ENCODE data around the gene CCDC183. TPM values are rescaled to one million over a fixed set of nuclear protein-coding genes. Genes with fewer than 3 reads are reported as not detected.

Gene CCDC183
- total RNA-seq, 2 experiments from 2014 or later: 0.88 to 1.3 TPM

DNA sequence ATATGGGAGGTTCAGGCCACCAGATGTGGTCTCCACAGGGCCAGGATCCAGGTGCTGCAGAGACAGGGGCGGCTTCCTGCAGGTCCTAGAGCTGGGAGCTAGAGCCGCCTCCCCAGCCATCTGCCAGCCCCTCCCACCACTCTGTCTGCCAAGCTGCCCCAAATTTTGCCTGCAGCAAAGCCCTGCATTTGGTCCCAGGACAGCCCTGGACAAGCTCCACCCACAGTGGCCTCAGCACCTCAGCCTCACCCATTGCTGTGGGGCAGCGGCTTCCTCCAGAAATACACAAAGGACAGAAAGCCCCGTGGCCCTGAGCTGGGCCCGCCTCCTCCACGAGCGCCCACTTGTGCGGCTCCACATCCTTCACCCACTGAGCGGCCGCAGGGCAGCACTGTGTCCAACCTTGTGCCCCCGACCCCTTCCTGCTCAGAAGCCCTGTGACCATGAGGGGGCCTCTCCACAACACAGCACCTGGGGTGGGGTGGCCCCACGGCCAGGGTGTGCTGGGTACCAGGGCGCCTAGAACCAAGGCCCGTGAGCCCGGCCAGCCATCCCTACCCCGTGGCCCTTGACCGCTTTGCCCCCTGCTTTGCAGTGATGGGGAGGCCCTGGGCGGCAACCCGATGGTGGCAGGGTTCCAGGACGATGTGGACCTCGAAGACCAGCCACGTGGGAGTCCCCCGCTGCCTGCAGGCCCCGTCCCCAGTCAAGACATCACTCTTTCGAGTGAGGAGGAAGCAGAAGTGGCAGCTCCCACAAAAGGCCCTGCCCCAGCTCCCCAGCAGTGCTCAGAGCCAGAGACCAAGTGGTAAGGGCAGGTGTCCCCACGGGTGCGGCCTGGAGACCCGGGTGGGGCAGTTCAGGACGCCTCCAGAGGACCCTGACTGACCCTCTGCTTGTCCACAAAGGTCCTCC lies 42.4 kb downstream of the CCDC183 start:
- intact Hi-C loops (cut with micrococcal nuclease; ENCODE audit: unreplicated experiment): no loop called here
- Histone ChIP-seq H3K4me3 (ENCODE audit: low read depth, low read length, poor library complexity, severe bottlenecking) (no peak overlapping the region), H3K4me2 (ENCODE audit: low read length) (no peak overlapping the region), H3K9me2 (ENCODE audit: insufficient read depth, low read length) (no peaks in the 10 kb centered on the region), H3K27ac (ENCODE audit: low read depth, low read length, poor library complexity, severe bottlenecking) (no peak overlapping the region), H4K20me1 (ENCODE audit: insufficient read depth, low read length) (no peaks in the 10 kb centered on the region), H3K4me1 (ENCODE audit: insufficient read depth, low read length, poor library complexity, severe bottlenecking) (peaks cover 17% of the 10 kb centered on the region), H3K9me3 (ENCODE audit: low read length) (no peaks in the 10 kb centered on the region), H3K79me2 (ENCODE audit: insufficient read depth, low read depth, low read length) (no peaks in the 10 kb centered on the region), H3K36me3 (ENCODE audit: insufficient read depth, low read length) (peaks cover 52% of the 10 kb centered on the region), H2AFZ (ENCODE audit: low read length) (no peak overlapping the region)
- no peak for DNase-seq (ENCODE audit: low spot score)
- no TSS peak for BruUV-seq (replicated peaks)
- CTCF ChIA-PET (ENCODE audit: unreplicated experiment): no interaction called here
- TF ChIP-seq EZH2phosphoT487 (IDR thresholded peaks at IDR 0.05; ENCODE audit: borderline replicate concordance, low read depth, low read length): no peak
- TF ChIP-seq, protein P1, sequence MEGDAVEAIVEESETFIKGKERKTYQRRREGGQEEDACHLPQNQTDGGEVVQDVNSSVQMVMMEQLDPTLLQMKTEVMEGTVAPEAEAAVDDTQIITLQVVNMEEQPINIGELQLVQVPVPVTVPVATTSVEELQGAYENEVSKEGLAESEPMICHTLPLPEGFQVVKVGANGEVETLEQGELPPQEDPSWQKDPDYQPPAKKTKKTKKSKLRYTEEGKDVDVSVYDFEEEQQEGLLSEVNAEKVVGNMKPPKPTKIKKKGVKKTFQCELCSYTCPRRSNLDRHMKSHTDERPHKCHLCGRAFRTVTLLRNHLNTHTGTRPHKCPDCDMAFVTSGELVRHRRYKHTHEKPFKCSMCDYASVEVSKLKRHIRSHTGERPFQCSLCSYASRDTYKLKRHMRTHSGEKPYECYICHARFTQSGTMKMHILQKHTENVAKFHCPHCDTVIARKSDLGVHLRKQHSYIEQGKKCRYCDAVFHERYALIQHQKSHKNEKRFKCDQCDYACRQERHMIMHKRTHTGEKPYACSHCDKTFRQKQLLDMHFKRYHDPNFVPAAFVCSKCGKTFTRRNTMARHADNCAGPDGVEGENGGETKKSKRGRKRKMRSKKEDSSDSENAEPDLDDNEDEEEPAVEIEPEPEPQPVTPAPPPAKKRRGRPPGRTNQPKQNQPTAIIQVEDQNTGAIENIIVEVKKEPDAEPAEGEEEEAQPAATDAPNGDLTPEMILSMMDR (conservative IDR thresholded peaks at IDR 0.05; ENCODE audit: low read length): no peak
- POLR2A ChIA-PET: no interaction called here

DNA sequence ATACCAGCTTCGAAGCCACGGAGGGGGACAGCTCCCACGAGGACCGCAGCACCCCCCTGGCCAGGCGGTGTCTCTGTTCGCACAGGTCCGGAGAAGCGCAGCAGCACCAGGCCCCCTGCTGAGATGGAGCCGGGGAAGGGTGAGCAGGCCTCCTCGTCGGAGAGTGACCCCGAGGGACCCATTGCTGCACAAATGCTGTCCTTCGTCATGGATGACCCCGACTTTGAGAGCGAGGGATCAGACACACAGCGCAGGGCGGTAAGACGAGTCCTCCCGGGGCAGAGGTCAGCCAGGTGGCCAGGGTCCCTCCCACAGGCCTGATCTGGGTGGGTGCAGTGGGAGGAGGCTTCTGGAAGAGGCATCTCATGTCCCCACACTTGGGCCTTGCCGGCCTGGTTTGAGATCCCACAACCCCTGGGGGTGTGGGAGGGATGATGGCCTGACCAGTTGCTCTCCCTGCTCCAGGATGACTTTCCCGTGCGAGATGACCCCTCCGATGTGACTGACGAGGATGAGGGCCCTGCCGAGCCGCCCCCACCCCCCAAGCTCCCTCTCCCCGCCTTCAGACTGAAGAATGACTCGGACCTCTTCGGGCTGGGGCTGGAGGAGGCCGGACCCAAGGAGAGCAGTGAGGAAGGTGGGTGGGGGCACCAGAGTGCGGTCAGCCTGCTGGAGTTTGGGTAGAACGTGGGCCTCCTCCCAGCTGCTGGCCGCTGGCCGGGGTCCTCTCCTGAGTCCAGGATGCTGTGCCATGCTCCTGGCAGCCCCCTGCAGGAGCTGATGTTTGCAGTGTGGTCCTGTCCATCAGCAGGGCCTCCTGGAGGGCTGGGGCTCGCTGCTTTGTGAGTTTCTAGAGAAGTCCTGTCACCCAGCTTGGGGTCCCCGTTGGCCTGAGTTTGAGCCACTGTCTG lies 43.3 kb downstream of the CCDC183 start:
- DNase-seq (ENCODE audit: low spot score): no peak
- intact Hi-C loops (cut with micrococcal nuclease; ENCODE audit: unreplicated experiment): no loop called here

More for the DNA sequence above, 43.3 kb downstream of the CCDC183 start:
- H4K20me1 ChIP-seq (ENCODE audit: insufficient read depth, low read length): no peaks in the 10 kb centered on the region
- no peaks in the 10 kb centered on the region for H3K79me2 ChIP-seq (ENCODE audit: insufficient read depth, low read depth, low read length)
- peaks cover 45% of the 10 kb centered on the region for H3K36me3 ChIP-seq (ENCODE audit: insufficient read depth, low read length)
- BruUV-seq (replicated peaks): no TSS peak
- no peak for TF ChIP-seq EZH2phosphoT487 (IDR thresholded peaks at IDR 0.05; ENCODE audit: borderline replicate concordance, low read depth, low read length)
- TF ChIP-seq, protein P1 (conservative IDR thresholded peaks at IDR 0.05; ENCODE audit: low read length): no peak
- ChIA-PET POLR2A (no interaction called here), CTCF (ENCODE audit: unreplicated experiment) (no interaction called here)
- no peaks in the 10 kb centered on the region for H3K9me3 ChIP-seq (ENCODE audit: low read length)
- H3K4me3 ChIP-seq (ENCODE audit: low read depth, low read length, poor library complexity, severe bottlenecking): no peak overlapping the region
- H3K9me2 ChIP-seq (ENCODE audit: insufficient read depth, low read length): no peaks in the 10 kb centered on the region
- no peak overlapping the region for H2AFZ ChIP-seq (ENCODE audit: low read length)
- no peak overlapping the region for H3K4me2 ChIP-seq (ENCODE audit: low read length)
- no peak overlapping the region for H3K27ac ChIP-seq (ENCODE audit: low read depth, low read length, poor library complexity, severe bottlenecking)
- H3K4me1 ChIP-seq (ENCODE audit: insufficient read depth, low read length, poor library complexity, severe bottlenecking): peaks cover 22% of the 10 kb centered on the region

Measured in OCI-LY7 (cell line).